GM23248 (cell line): ENCODE data around the gene PPP2R3B.

Experiments
- EZH2 ChIP-seq: fragments of 200-600 bp; sonication (generic); IDR thresholded peaks from 2 replicates; pipeline ENCODE4 v1.6.1; 2018; ENCODE audit warnings: antibody characterized with exemption, mild to moderate bottlenecking; ENCODE audit not compliant: insufficient read depth, poor library complexity, severe bottlenecking
- EZH2phosphoT487 ChIP-seq: fragments of 200-600 bp; sonication (generic); IDR thresholded peaks from 2 replicates; pipeline ENCODE4 v1.6.1; 2018; ENCODE audit warnings: antibody characterized with exemption, moderate library complexity, mild to moderate bottlenecking, low read depth; ENCODE audit not compliant: insufficient read depth

- TF ChIP-seq EZH2: no peak
- TF ChIP-seq EZH2phosphoT487: no peak
Measured at GRCh38 chrX:317424-318067, 69.2 kb downstream of the PPP2R3B start.
